ENCODE measurements around the gene MUC16.

Gene MUC16

GRCh38 chr19:9010693-9011092 is 484 bp upstream of the MUC16 start:
- DNase-seq (ENCODE audit: low read depth) = no peak
- H3K4me3 ChIP-seq (ENCODE audit: low read depth, low read length) = no peak overlapping the region
- TF ChIP-seq CTCF (conservative IDR thresholded peaks at IDR 0.05; ENCODE audit: low read depth, low read length) = no peak

GRCh38 chr19:9009431-9009830 is 778 bp downstream of the MUC16 start:
- H3K4me3 ChIP-seq (ENCODE audit: low read depth, low read length) = no peak overlapping the region
- TF ChIP-seq CTCF (conservative IDR thresholded peaks at IDR 0.05; ENCODE audit: low read depth, low read length) = no peak
- DNase-seq (ENCODE audit: low read depth) = no peak

- H3K4me3 ChIP-seq (ENCODE audit: low read depth, low read length) = no peak overlapping the region
- TF ChIP-seq CTCF (conservative IDR thresholded peaks at IDR 0.05; ENCODE audit: low read depth, low read length) = no peak
- DNase-seq (ENCODE audit: low read depth) = no peak
Measured at GRCh38 chr19:9008667-9009066, 1.5 kb downstream of the MUC16 start.

- H3K4me3 ChIP-seq (ENCODE audit: low read depth, low read length) = no peak overlapping the region
- DNase-seq (ENCODE audit: low read depth) = no peak
- no peak for TF ChIP-seq CTCF (conservative IDR thresholded peaks at IDR 0.05; ENCODE audit: low read depth, low read length)
Measured at GRCh38 chr19:9000933-9001332, 9.3 kb downstream of the MUC16 start.

GRCh38 chr19:8988204-8988603 is 22.0 kb downstream of the MUC16 start:
- no peak for DNase-seq (ENCODE audit: low read depth)
- H3K4me3 ChIP-seq (ENCODE audit: low read depth, low read length) = no peak overlapping the region
- TF ChIP-seq CTCF (conservative IDR thresholded peaks at IDR 0.05; ENCODE audit: low read depth, low read length) = no peak

GRCh38 chr19:8986296-8986695 is 23.9 kb downstream of the MUC16 start:
- no peak for DNase-seq (ENCODE audit: low read depth)
- TF ChIP-seq CTCF (conservative IDR thresholded peaks at IDR 0.05; ENCODE audit: low read depth, low read length) = no peak
- no peak overlapping the region for H3K4me3 ChIP-seq (ENCODE audit: low read depth, low read length)

- no peak overlapping the region for H3K4me3 ChIP-seq (ENCODE audit: low read depth, low read length)
- DNase-seq (ENCODE audit: low read depth) = peak; percentile 9
- no peak for TF ChIP-seq CTCF (conservative IDR thresholded peaks at IDR 0.05; ENCODE audit: low read depth, low read length)
Measured at GRCh38 chr19:8973501-8974091, 36.6 kb downstream of the MUC16 start.

All from choroid plexus epithelial cell (primary cell).